Measurements from ENCODE around the gene EEFSEC. TPM values are rescaled to one million over a fixed set of nuclear protein-coding genes. Genes with fewer than 3 reads are reported as not detected.

The EEFSEC gene
- total and polyA plus RNA-seq, 2 experiments from 2014 or later, result 10.1 to 16.2 TPM

DNA sequence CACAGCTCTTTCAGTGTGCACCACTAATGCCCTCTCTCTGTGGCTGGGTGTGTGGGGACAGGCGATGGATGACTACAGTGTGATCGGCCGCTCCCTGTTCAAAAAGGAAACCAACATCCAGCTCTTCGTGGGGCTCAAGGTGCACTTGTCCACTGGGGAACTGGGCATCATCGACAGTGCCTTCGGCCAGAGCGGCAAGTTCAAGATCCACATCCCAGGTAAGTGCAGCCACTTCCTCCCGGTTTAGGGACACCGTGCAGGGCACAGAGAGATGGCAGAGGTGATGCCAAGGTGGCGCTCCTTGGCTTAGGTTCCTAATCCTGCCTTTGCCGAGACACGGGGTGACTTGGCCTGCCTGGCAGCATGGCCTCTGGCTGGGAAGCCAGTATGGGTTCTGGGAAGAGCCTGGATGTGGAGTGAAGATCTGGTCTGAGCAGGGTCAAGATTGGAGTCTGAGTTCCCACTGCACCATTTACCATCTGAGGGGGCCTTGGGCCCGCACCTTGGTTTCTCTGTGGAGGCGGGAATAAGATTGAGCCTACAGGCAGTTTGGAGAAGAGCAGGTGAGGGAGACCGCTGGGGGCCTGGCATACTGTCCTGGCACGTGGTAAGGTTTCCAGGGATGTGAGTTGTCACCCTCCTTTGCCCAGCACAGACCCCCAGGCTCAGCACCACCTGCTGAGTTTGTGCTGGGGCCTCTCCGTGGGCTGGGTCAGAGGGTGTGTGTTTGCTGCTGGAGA is 205.0 kb downstream of the EEFSEC start:
- H3K9me3 Mint-ChIP-seq, result no peaks in the 10 kb centered on the region
- H3K4me1 Mint-ChIP-seq, result no peaks in the 10 kb centered on the region
- Histone ChIP-seq H3K27me3 (ENCODE audit: insufficient read depth) (no peaks in the 10 kb centered on the region), H3K79me2 (replicated peaks; ENCODE audit: insufficient read depth) (no peaks in the 10 kb centered on the region), H3K36me3 (ENCODE audit: insufficient read depth) (no peaks in the 10 kb centered on the region), H3K4me3 (no peak overlapping the region), H3K4me1 (ENCODE audit: insufficient read depth) (no peaks in the 10 kb centered on the region), H3K9me2 (ENCODE audit: insufficient read depth) (no peaks in the 10 kb centered on the region), H3K4me2 (no peak overlapping the region), H3F3A (replicated peaks; ENCODE audit: low read depth) (no peaks in the 10 kb centered on the region), H4K20me1 (replicated peaks; ENCODE audit: insufficient read depth) (no peaks in the 10 kb centered on the region), H2AFZ (no peak overlapping the region), H3K27ac (ENCODE audit: low read depth) (no peak overlapping the region)
- no peak overlapping the region for H3K4me3 Mint-ChIP-seq
- TF ChIP-seq ZNF114 (CRISPR knock-in tag; IDR thresholded peaks at IDR 0.05) (no peak), ZNF331 (CRISPR knock-in tag; IDR thresholded peaks at IDR 0.05; ENCODE audit: low read depth) (no peak), CTCF (conservative IDR thresholded peaks at IDR 0.05; ENCODE audit: low read depth in 2 of 2) (no peak), NANOG (IDR thresholded peaks at IDR 0.05; ENCODE audit: borderline replicate concordance) (no peak), EZH2phosphoT487 (IDR thresholded peaks at IDR 0.05; ENCODE audit: unreplicated experiment) (no peak), JUNB (IDR thresholded peaks at IDR 0.05; ENCODE audit: unreplicated experiment) (no peak), POLR2AphosphoS5 (IDR thresholded peaks at IDR 0.05; ENCODE audit: low read depth) (no peak), STAT1 (IDR thresholded peaks at IDR 0.05; ENCODE audit: unreplicated experiment) (no peak), EZH2 (IDR thresholded peaks at IDR 0.05; ENCODE audit: low read depth, unreplicated experiment) (no peak)
- TF ChIP-seq, protein P1, sequence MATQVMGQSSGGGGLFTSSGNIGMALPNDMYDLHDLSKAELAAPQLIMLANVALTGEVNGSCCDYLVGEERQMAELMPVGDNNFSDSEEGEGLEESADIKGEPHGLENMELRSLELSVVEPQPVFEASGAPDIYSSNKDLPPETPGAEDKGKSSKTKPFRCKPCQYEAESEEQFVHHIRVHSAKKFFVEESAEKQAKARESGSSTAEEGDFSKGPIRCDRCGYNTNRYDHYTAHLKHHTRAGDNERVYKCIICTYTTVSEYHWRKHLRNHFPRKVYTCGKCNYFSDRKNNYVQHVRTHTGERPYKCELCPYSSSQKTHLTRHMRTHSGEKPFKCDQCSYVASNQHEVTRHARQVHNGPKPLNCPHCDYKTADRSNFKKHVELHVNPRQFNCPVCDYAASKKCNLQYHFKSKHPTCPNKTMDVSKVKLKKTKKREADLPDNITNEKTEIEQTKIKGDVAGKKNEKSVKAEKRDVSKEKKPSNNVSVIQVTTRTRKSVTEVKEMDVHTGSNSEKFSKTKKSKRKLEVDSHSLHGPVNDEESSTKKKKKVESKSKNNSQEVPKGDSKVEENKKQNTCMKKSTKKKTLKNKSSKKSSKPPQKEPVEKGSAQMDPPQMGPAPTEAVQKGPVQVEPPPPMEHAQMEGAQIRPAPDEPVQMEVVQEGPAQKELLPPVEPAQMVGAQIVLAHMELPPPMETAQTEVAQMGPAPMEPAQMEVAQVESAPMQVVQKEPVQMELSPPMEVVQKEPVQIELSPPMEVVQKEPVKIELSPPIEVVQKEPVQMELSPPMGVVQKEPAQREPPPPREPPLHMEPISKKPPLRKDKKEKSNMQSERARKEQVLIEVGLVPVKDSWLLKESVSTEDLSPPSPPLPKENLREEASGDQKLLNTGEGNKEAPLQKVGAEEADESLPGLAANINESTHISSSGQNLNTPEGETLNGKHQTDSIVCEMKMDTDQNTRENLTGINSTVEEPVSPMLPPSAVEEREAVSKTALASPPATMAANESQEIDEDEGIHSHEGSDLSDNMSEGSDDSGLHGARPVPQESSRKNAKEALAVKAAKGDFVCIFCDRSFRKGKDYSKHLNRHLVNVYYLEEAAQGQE (IDR thresholded peaks at IDR 0.05; ENCODE audit: unreplicated experiment), result no peak
- peaks cover 3% of the 10 kb centered on the region for H3K27me3 Mint-ChIP-seq (ENCODE audit: insufficient read depth, low read depth, poor library complexity)
- ATAC-seq (no peak), DNase-seq (ENCODE audit: low spot score) (no peak)
- no peaks in the 10 kb centered on the region for H3K36me3 Mint-ChIP-seq (ENCODE audit: low read depth)
- H3K27ac Mint-ChIP-seq, result no peak overlapping the region
